ENCODE data around the gene BAD.

DNA sequence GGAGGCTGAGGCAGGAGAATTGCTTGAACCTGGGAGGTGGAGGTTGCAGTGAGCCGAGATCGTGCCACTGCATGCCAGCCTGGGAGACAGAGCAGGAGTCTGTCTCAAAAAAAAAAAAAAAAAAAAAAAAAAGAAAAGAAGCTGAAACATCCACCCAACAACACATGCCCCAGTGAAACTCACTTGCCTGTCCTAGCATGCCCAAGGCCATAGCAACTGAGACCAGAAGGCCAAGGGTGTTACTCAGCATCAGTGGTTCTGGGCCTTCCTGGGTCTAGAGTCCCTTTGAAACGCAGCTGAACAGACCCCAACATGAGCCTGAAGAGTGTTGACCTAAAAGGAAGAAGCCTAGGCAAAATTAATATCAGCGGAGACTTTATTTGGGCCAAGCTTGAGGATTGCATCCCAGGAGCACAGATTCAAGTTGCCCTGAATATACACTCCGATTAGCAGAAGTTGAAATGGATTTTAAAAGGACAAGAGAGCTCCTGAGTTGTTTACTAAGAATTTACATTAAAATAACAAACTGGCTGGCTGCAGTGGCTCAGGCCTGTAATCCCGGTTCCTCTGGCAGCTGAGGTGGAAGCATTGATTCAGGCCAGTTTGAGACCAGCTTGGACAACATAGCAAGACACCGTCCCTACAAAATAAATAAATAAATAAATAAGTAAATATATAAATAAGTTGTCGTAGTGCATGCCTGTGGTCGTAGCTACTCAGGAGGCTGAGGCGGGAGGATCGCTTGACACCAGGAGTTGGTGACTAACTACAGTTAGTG is 40.4 kb upstream of the BAD start:
- TF ChIP-seq CTCF (optimal IDR thresholded peaks at IDR 0.05 in 1 of 3, IDR thresholded peaks at IDR 0.05 in 1 of 3, conservative IDR thresholded peaks at IDR 0.05 in 1 of 3; ENCODE audit: extremely low read depth in 1 of 3, insufficient read depth in 2 of 3, low read length in 3 of 3) (no peak), EZH2 (IDR thresholded peaks at IDR 0.05; ENCODE audit: low read length) (no peak)

Measured in keratinocyte (primary cell).